ENCODE data around the gene INCENP. TPM values are rescaled to one million over a fixed set of nuclear protein-coding genes. Genes with fewer than 3 reads are reported as not detected.
"Not testable (repeated sequence)": the region's sequence is repeated elsewhere in the genome, so short reads cannot be mapped to it uniquely, and the experiment has no call there.

INCENP gene
- total and polyA plus RNA-seq, 5 donors from 2014 or later, result 1.0 to 36.6 (median 2.5) TPM

- H3K36me3 Mint-ChIP-seq; H3K9me3 ChIP-seq (ENCODE audit: control insufficient read depth in 2 of 2, low read length in 2 of 2); H3K4me1 Mint-ChIP-seq; H3K4me3 ChIP-seq (ENCODE audit: low read depth, low read length); ATAC-seq (ENCODE audit: low read depth in 2 of 2); DNase-seq; H3K9me3 Mint-ChIP-seq; H3K27ac ChIP-seq (ENCODE audit: insufficient read depth, low read length, poor library complexity, severe bottlenecking); H3K36me3 ChIP-seq (ENCODE audit: control insufficient read depth, insufficient read depth, low read length); H3K4me3 Mint-ChIP-seq; H3K27ac Mint-ChIP-seq; H3K4me1 ChIP-seq (ENCODE audit: control insufficient read depth, insufficient read depth, low read length, poor library complexity, severe bottlenecking): not testable (repeated sequence)
- H3K27me3 ChIP-seq (ENCODE audit: control insufficient read depth, insufficient read depth, low read length), result peaks cover 11% of the 10 kb centered on the region
- H3K27me3 Mint-ChIP-seq, result peaks cover 37% of the 10 kb centered on the region
Measured at GRCh38 chr11:62195010-62195409, 71.2 kb downstream of the INCENP start.

GRCh38 chr11:62195945-62196344 is 72.1 kb downstream of the INCENP start:
- no peak overlapping the region for H3K27ac ChIP-seq (ENCODE audit: insufficient read depth, low read length, poor library complexity, severe bottlenecking)
- Mint-ChIP-seq H3K36me3 (no peaks in the 10 kb centered on the region), H3K4me3 (no peak overlapping the region), H3K27me3 (peaks cover 39% of the 10 kb centered on the region), H3K9me3 (peaks cover 0 to 3% (median 0%) of the 10 kb centered on the region in 7 donors), H3K27ac (no peak overlapping the region), H3K4me1 (no peaks in the 10 kb centered on the region)
- H3K27me3 ChIP-seq (ENCODE audit: control insufficient read depth, insufficient read depth, low read length), result peaks cover 12% of the 10 kb centered on the region
- DNase-seq (no peak), ATAC-seq (ENCODE audit: low read depth in 2 of 2) (no peak)
- no peaks in the 10 kb centered on the region for H3K9me3 ChIP-seq (ENCODE audit: control insufficient read depth in 2 of 2, low read length in 2 of 2)
- H3K4me3 ChIP-seq (ENCODE audit: low read depth, low read length), result no peak overlapping the region
- no peaks in the 10 kb centered on the region for H3K4me1 ChIP-seq (ENCODE audit: control insufficient read depth, insufficient read depth, low read length, poor library complexity, severe bottlenecking)
- H3K36me3 ChIP-seq (ENCODE audit: control insufficient read depth, insufficient read depth, low read length), result no peaks in the 10 kb centered on the region

- not testable (repeated sequence) for H3K27ac Mint-ChIP-seq; DNase-seq; H3K9me3 Mint-ChIP-seq; H3K36me3 Mint-ChIP-seq; ATAC-seq (ENCODE audit: low read depth in 2 of 2); H3K27ac ChIP-seq (ENCODE audit: insufficient read depth, low read length, poor library complexity, severe bottlenecking); H3K4me1 ChIP-seq (ENCODE audit: control insufficient read depth, insufficient read depth, low read length, poor library complexity, severe bottlenecking); H3K9me3 ChIP-seq (ENCODE audit: control insufficient read depth in 2 of 2, low read length in 2 of 2); H3K4me3 Mint-ChIP-seq; H3K4me1 Mint-ChIP-seq; H3K4me3 ChIP-seq (ENCODE audit: low read depth, low read length); H3K36me3 ChIP-seq (ENCODE audit: control insufficient read depth, insufficient read depth, low read length)
- H3K27me3 Mint-ChIP-seq, result peaks cover 40% of the 10 kb centered on the region
- H3K27me3 ChIP-seq (ENCODE audit: control insufficient read depth, insufficient read depth, low read length), result peaks cover 16% of the 10 kb centered on the region
Measured at GRCh38 chr11:62197400-62197799, 73.6 kb downstream of the INCENP start.

GRCh38 chr11:62201376-62201775 is 77.6 kb downstream of the INCENP start:
- ATAC-seq (ENCODE audit: low read depth in 2 of 2) (no peak), DNase-seq (no peak)
- Mint-ChIP-seq H3K36me3 (no peaks in the 10 kb centered on the region), H3K27me3 (peaks cover 41% of the 10 kb centered on the region), H3K9me3 (no peaks in the 10 kb centered on the region), H3K4me3 (no peak overlapping the region), H3K27ac (no peak overlapping the region), H3K4me1 (no peaks in the 10 kb centered on the region)
- Histone ChIP-seq H3K36me3 (ENCODE audit: control insufficient read depth, insufficient read depth, low read length) (no peaks in the 10 kb centered on the region), H3K9me3 (ENCODE audit: control insufficient read depth in 2 of 2, low read length in 2 of 2) (no peaks in the 10 kb centered on the region), H3K4me3 (ENCODE audit: low read depth, low read length) (no peak overlapping the region), H3K27me3 (ENCODE audit: control insufficient read depth, insufficient read depth, low read length) (peaks cover 14% of the 10 kb centered on the region), H3K27ac (ENCODE audit: insufficient read depth, low read length, poor library complexity, severe bottlenecking) (no peak overlapping the region), H3K4me1 (ENCODE audit: control insufficient read depth, insufficient read depth, low read length, poor library complexity, severe bottlenecking) (no peaks in the 10 kb centered on the region)

Other genes starting within 250 kb of the INCENP start
- gene FADS3, start 232.5 kb upstream of the INCENP start, total RNA-seq, result 15.8 TPM
- 1 to 10 TPM in 3 of 4 donors, under 1 TPM in 1; 0.87 to 2.1 (median 1.3) TPM for gene FADS3, start 232.5 kb upstream of the INCENP start, polyA plus RNA-seq
- not detected for gene RAB3IL1, start 206.4 kb upstream of the INCENP start, total RNA-seq
- gene RAB3IL1, start 206.4 kb upstream of the INCENP start, polyA plus RNA-seq, result not detected
- 0.15 TPM for gene BEST1, start 173.7 kb upstream of the INCENP start, total RNA-seq
- gene BEST1, start 173.7 kb upstream of the INCENP start, polyA plus RNA-seq, result 1 to 10 TPM; 1.2 to 1.8 (median 1.5) TPM
- gene FTH1, start 156.4 kb upstream of the INCENP start, total RNA-seq, result 2,525 TPM
- 1,000 to 10,000 TPM; 2,953 to 3,518 (median 3,358) TPM for gene FTH1, start 156.4 kb upstream of the INCENP start, polyA plus RNA-seq
- not detected for gene SCGB1D1, start 66.2 kb downstream of the INCENP start, total RNA-seq
- not detected for gene SCGB1D1, start 66.2 kb downstream of the INCENP start, polyA plus RNA-seq
- gene SCGB2A1, start 84.7 kb downstream of the INCENP start, total RNA-seq, result not detected
- not detected for gene SCGB2A1, start 84.7 kb downstream of the INCENP start, polyA plus RNA-seq
- not detected for gene SCGB1D2, start 118.2 kb downstream of the INCENP start, total RNA-seq
- gene SCGB1D2, start 118.2 kb downstream of the INCENP start, polyA plus RNA-seq, result not detected
- gene SCGB2A2, start 146.1 kb downstream of the INCENP start, total RNA-seq, result not detected
- gene SCGB2A2, start 146.1 kb downstream of the INCENP start, polyA plus RNA-seq, result not detected
- gene SCGB1D4, start 175.1 kb downstream of the INCENP start, total RNA-seq, result not detected
- gene SCGB1D4, start 175.1 kb downstream of the INCENP start, polyA plus RNA-seq, result not detected
- 0.57 TPM for gene ASRGL1, start 213.4 kb downstream of the INCENP start, total RNA-seq
- 1 to 10 TPM in 3 of 4 donors, not detected in 1; 1.4 to 3.6 (median 3.5) TPM for gene ASRGL1, start 213.4 kb downstream of the INCENP start, polyA plus RNA-seq